Measurements from ENCODE around the gene MORN1.

The MORN1 gene

DNA sequence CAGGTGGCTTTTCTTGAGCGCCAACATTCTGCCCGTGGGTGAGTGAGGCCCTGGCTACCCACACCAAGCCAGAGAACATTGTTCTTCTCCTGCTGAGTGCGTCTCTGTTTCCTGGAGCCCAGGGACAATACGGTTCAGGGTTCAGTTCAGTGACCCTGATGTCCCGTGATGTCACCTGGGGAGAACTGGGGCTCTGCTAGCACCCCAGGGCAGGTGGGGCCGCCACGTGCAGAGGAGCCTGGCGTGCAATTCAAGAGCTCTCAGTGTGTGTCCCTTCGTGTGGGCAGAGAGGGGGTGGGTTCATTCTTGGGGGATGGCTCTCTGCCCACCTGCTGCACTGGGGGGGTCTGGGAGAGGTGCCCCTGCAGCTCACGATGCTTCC lies 39.2 kb upstream of the MORN1 start:
- DNase-seq (ENCODE audit: low spot score) = no peak
- H3K27ac Mint-ChIP-seq = no peak overlapping the region
- no peaks in the 10 kb centered on the region for H3K4me1 Mint-ChIP-seq (ENCODE audit: low read depth)
- no peaks in the 10 kb centered on the region for H3K27me3 Mint-ChIP-seq (ENCODE audit: low read depth)
- H3K9me3 Mint-ChIP-seq = peaks cover 6% of the 10 kb centered on the region
- H3K36me3 Mint-ChIP-seq (ENCODE audit: low read depth) = peaks cover 1% of the 10 kb centered on the region
- no peak overlapping the region for H3K4me3 Mint-ChIP-seq

DNA sequence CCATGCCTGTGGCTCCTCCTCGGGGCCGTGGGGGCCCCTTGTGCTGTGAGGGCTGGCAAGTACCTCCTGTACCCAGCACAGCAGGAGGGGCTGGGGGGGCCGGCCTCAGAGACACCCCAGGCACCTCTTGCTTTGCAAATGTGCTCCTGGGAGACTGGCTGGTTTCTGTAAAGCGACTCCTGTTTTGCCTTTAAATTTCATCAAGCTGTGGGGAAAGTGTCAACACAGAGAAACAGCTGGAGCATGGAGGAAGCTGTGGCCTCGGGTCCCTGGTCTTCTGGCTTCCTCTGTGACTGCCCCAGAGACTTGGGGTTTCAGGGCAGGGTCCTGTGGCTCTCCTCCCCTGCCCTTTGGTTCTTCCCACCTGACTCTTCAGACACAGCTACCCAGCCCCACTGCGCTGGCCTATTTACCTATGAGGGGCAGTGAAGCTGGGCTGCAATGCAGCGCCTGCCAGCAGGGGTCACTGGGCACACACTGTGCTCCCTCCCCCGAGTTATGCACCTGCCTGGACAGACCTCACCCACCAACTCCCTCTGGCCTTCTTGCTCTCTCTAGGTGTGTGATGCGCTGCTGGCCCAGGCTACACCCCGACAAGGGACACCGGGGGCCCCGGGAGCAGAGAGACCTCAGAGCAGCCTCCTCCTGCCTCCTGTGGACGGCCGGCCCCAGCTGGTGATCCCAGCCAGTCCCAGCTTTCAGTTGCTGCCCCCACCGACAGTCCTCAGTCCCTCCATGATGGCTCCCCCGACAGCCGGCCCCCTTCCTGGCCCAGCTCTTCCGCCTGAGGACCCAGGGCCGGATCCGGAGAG lies 38.6 kb upstream of the MORN1 start:
- no peak overlapping the region for H3K4me3 Mint-ChIP-seq
- no peaks in the 10 kb centered on the region for H3K27me3 Mint-ChIP-seq (ENCODE audit: low read depth)
- peaks cover 1% of the 10 kb centered on the region for H3K36me3 Mint-ChIP-seq (ENCODE audit: low read depth)
- DNase-seq (ENCODE audit: low spot score) = no peak
- H3K27ac Mint-ChIP-seq = no peak overlapping the region
- no peaks in the 10 kb centered on the region for H3K4me1 Mint-ChIP-seq (ENCODE audit: low read depth)
- H3K9me3 Mint-ChIP-seq = peaks cover 6% of the 10 kb centered on the region

GRCh38 chr1:2428490-2428889 lies 37.1 kb upstream of the MORN1 start:
- Mint-ChIP-seq H3K4me3 (no peak overlapping the region), H3K9me3 (peaks cover 6% of the 10 kb centered on the region), H3K27ac (no peak overlapping the region), H3K4me1 (ENCODE audit: low read depth) (no peaks in the 10 kb centered on the region), H3K27me3 (ENCODE audit: low read depth) (no peaks in the 10 kb centered on the region), H3K36me3 (ENCODE audit: low read depth) (peaks cover 1% of the 10 kb centered on the region)
- no peak for DNase-seq (ENCODE audit: low spot score)

- Mint-ChIP-seq H3K27ac (no peak overlapping the region), H3K4me1 (ENCODE audit: low read depth) (no peaks in the 10 kb centered on the region), H3K9me3 (peaks cover 6% of the 10 kb centered on the region), H3K27me3 (ENCODE audit: low read depth) (no peaks in the 10 kb centered on the region), H3K36me3 (ENCODE audit: low read depth) (peaks cover 1% of the 10 kb centered on the region), H3K4me3 (no peak overlapping the region)
- no peak for DNase-seq (ENCODE audit: low spot score)
Measured at GRCh38 chr1:2427976-2428375, 36.6 kb upstream of the MORN1 start.

- H3K27me3 Mint-ChIP-seq (ENCODE audit: low read depth) = no peaks in the 10 kb centered on the region
- no peaks in the 10 kb centered on the region for H3K4me1 Mint-ChIP-seq (ENCODE audit: low read depth)
- no peak overlapping the region for H3K4me3 Mint-ChIP-seq
- H3K9me3 Mint-ChIP-seq = peaks cover 6% of the 10 kb centered on the region
- DNase-seq (ENCODE audit: low spot score) = no peak
- peaks cover 1% of the 10 kb centered on the region for H3K36me3 Mint-ChIP-seq (ENCODE audit: low read depth)
- H3K27ac Mint-ChIP-seq = no peak overlapping the region
Measured at GRCh38 chr1:2427051-2427450, 35.7 kb upstream of the MORN1 start.

GRCh38 chr1:2426540-2426939 lies 35.2 kb upstream of the MORN1 start:
- H3K36me3 Mint-ChIP-seq (ENCODE audit: low read depth) = peaks cover 1% of the 10 kb centered on the region
- H3K4me1 Mint-ChIP-seq (ENCODE audit: low read depth) = no peaks in the 10 kb centered on the region
- no peak overlapping the region for H3K27ac Mint-ChIP-seq
- peaks cover 6% of the 10 kb centered on the region for H3K9me3 Mint-ChIP-seq
- H3K4me3 Mint-ChIP-seq = no peak overlapping the region
- no peak for DNase-seq (ENCODE audit: low spot score)
- no peaks in the 10 kb centered on the region for H3K27me3 Mint-ChIP-seq (ENCODE audit: low read depth)

- H3K4me3 Mint-ChIP-seq = no peak overlapping the region
- H3K27ac Mint-ChIP-seq = no peak overlapping the region
- H3K9me3 Mint-ChIP-seq = peaks cover 6% of the 10 kb centered on the region
Measured at GRCh38 chr1:2425892-2426291, 34.5 kb upstream of the MORN1 start.

DNA sequence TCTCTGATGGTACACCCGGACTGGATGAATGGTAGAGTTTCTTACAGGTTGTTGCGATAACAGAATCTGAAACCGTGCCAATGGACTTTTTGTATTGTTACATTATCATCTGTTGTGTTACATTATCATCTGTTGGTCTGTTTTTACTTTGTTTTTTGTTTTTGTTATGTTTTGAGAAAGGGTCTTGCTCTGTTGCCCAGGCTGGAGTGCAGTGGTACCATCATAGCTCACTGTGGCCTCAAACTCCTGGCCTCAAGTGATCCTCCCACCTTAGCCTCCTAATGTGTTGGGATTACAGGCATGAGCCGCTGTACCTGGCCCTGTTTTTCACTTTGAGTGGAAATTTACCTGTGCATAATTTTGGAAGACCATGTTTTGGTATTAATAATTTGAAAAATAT lies 31.2 kb upstream of the MORN1 start:
- H3K36me3 Mint-ChIP-seq (ENCODE audit: low read depth) = no peaks in the 10 kb centered on the region
- no peaks in the 10 kb centered on the region for H3K27me3 Mint-ChIP-seq (ENCODE audit: low read depth)
- no peaks in the 10 kb centered on the region for H3K4me1 Mint-ChIP-seq (ENCODE audit: low read depth)
- no peak for DNase-seq (ENCODE audit: low spot score)
- no peak overlapping the region for H3K27ac Mint-ChIP-seq
- no peak overlapping the region for H3K4me3 Mint-ChIP-seq
- no peaks in the 10 kb centered on the region for H3K9me3 Mint-ChIP-seq

More at GRCh38 chr1:2425892-2426291, 34.5 kb upstream of the MORN1 start:
- Mint-ChIP-seq H3K36me3 (ENCODE audit: low read depth) (peaks cover 1% of the 10 kb centered on the region), H3K4me1 (ENCODE audit: low read depth) (no peaks in the 10 kb centered on the region), H3K27me3 (ENCODE audit: low read depth) (no peaks in the 10 kb centered on the region)
- DNase-seq (ENCODE audit: low spot score) = no peak

DNA sequence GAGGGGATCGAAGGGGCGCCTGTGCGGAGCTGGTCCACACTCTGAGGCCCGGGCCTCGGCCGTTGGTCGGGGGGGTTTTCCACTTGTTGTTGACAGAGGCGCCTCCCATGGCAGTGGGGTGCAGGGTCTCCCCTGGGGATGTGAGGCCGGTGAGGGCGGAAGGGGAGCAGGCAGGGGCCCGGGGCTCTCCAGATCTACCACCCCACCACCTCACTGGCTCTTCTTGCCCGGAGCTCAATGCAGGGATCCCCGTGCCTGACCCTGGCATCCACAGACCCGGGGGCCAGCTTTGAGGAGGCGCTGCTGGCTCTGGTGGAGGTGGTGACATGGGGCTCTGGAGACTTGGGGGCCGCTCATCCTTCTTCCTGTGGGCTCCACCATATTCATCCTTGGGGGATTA lies 28.1 kb upstream of the MORN1 start:
- Mint-ChIP-seq H3K9me3 (no peaks in the 10 kb centered on the region), H3K27me3 (ENCODE audit: low read depth) (no peaks in the 10 kb centered on the region), H3K4me1 (ENCODE audit: low read depth) (peaks cover 16% of the 10 kb centered on the region), H3K4me3 (no peak overlapping the region), H3K36me3 (ENCODE audit: low read depth) (peaks cover 3% of the 10 kb centered on the region), H3K27ac (no peak overlapping the region)
- DNase-seq (ENCODE audit: low spot score) = no peak

- no peaks in the 10 kb centered on the region for H3K9me3 Mint-ChIP-seq
- no peak for DNase-seq (ENCODE audit: low spot score)
- no peak overlapping the region for H3K27ac Mint-ChIP-seq
- peaks cover 3% of the 10 kb centered on the region for H3K36me3 Mint-ChIP-seq (ENCODE audit: low read depth)
- peaks cover 21% of the 10 kb centered on the region for H3K4me1 Mint-ChIP-seq (ENCODE audit: low read depth)
- no peaks in the 10 kb centered on the region for H3K27me3 Mint-ChIP-seq (ENCODE audit: low read depth)
- H3K4me3 Mint-ChIP-seq = no peak overlapping the region
Measured at GRCh38 chr1:2418791-2419320, 27.5 kb upstream of the MORN1 start.

- Mint-ChIP-seq H3K36me3 (ENCODE audit: low read depth) (peaks cover 3% of the 10 kb centered on the region), H3K4me1 (ENCODE audit: low read depth) (peaks cover 21% of the 10 kb centered on the region), H3K27me3 (ENCODE audit: low read depth) (no peaks in the 10 kb centered on the region), H3K9me3 (no peaks in the 10 kb centered on the region), H3K4me3 (no peak overlapping the region), H3K27ac (no peak overlapping the region)
- DNase-seq (ENCODE audit: low spot score) = no peak
Measured at GRCh38 chr1:2417833-2418225, 26.5 kb upstream of the MORN1 start.

DNA sequence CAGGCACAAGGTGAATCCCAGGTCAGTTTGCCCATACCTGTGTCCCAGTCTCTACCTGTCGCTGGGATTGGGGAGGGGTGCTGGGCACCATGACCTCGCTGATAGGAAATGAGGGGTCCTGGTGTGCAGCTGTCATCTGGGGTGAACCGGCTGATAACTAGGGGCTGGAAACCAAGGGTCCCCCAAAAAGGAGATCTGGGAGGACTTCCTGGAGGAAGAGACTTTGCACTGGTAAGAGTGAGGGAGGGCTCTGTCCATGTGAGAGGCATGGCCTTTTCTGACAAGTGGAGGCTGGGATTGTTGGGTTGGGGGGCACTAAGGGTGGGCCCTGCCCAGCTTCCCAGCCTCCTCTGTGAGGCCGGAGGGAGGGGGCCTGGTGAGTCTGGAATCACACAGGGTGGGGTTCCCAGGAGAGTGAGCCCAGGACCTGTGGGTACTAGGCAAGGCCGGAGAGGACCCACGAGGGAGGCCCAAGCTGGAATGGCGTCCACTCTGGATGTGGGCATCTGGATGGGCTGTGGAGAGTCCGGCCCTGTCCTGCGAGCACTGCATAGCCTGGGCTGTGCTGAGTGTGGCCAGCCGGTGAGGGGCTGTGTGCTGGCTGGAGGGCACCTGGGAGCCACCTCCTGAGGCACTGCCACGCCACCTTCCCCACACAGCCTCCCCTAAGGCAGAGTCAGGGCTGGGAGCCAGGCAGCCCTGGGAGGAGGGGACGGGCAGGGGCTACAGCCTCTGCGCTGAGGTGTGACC lies 25.9 kb upstream of the MORN1 start:
- no peak for DNase-seq (ENCODE audit: low spot score)
- H3K27ac Mint-ChIP-seq = peak overlapping the region; percentile 82
- H3K36me3 Mint-ChIP-seq (ENCODE audit: low read depth) = peaks cover 3% of the 10 kb centered on the region
- no peaks in the 10 kb centered on the region for H3K27me3 Mint-ChIP-seq (ENCODE audit: low read depth)
- H3K4me1 Mint-ChIP-seq (ENCODE audit: low read depth) = peaks cover 21% of the 10 kb centered on the region
- peak overlapping the region; percentile 81 for H3K4me3 Mint-ChIP-seq
- no peaks in the 10 kb centered on the region for H3K9me3 Mint-ChIP-seq

DNA sequence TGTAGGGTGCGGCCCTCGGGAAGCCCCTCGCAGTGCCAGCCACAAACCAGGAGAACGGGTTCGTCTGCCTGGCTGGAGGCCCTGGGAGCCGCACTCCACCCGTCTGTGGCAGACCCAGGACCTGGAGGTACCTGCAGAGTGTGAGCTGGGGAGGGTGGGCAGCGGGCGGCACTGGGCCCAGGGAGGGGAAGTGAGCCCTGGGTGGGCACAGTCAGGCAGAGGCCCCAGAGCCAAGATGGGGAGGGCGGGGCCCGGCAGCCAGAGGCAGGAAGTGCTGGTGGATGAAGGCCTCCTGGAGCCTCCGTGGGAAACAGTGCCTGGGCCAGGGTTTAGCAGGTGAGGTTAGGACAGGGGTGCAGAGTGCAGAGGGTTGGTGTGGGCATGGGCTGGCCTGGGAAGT lies 25.0 kb upstream of the MORN1 start:
- DNase-seq (ENCODE audit: low spot score) = no peak
- peak overlapping the region; percentile 82 for H3K27ac Mint-ChIP-seq
- H3K9me3 Mint-ChIP-seq = no peaks in the 10 kb centered on the region
- H3K36me3 Mint-ChIP-seq (ENCODE audit: low read depth) = peaks cover 3% of the 10 kb centered on the region
- H3K4me1 Mint-ChIP-seq (ENCODE audit: low read depth) = peaks cover 21% of the 10 kb centered on the region
- no peaks in the 10 kb centered on the region for H3K27me3 Mint-ChIP-seq (ENCODE audit: low read depth)
- peak overlapping the region; percentile 81 for H3K4me3 Mint-ChIP-seq

DNA sequence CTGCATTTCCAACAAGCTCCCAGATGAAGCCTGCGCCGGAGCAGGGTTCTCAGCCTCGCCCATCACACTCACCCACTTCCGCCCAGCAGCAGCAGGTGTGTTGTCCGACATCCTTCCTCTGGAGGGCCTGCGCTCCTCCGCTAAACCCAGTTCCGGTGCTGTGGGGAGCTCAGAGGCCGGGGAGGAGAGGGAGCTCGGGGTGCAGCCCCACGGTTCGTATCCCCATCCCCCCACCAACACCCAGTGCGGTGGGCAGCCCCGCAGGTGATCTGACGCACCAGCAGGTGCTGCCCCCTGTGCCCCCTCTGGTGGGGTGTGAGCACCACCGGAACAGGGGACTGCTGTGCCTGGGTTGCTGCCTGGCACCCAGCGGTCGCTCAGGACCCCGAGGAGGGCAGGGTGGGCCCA lies 24.5 kb upstream of the MORN1 start:
- peaks cover 3% of the 10 kb centered on the region for H3K36me3 Mint-ChIP-seq (ENCODE audit: low read depth)
- peak overlapping the region; percentile 81 for H3K4me3 Mint-ChIP-seq
- peak; percentile 35 for DNase-seq (ENCODE audit: low spot score)
- no peaks in the 10 kb centered on the region for H3K27me3 Mint-ChIP-seq (ENCODE audit: low read depth)
- H3K9me3 Mint-ChIP-seq = no peaks in the 10 kb centered on the region
- peaks cover 24% of the 10 kb centered on the region for H3K4me1 Mint-ChIP-seq (ENCODE audit: low read depth)
- H3K27ac Mint-ChIP-seq = peak overlapping the region; percentile 82

Measured in T-helper 2 cell treated with Interferon-gamma antibody and Interleukin-4, amounts not matched to agents 5 μg/mL and 100 μg/mL, for 36 hours (primary cell).